Upper lobe of right lung (tissue), 1 donor: ENCODE measurements around the gene NMNAT3. TPM values are rescaled to one million over a fixed set of nuclear protein-coding genes. Genes with fewer than 3 reads are reported as not detected.

Experiments
- ATAC-seq: fragments of 200-7000 bp; cut with Tn5 transposase; one replicate; pipeline ENCODE4 v1.9.1; 2020; ENCODE audit warnings: mild to moderate bottlenecking, moderate library complexity
- DNase-seq: peaks from one replicate; pipeline ENCODE4 v3.0.0-alpha.2; 2020
- H3K27ac ChIP-seq: fragments of 200-600 bp; one replicate; pipeline ENCODE4 v1.8.0; 2022
- H3K27me3 ChIP-seq: fragments of 200-600 bp; one replicate; pipeline ENCODE4 v1.8.0; 2022; ENCODE audit warnings: mild to moderate bottlenecking
- H3K36me3 ChIP-seq: fragments of 200-600 bp; one replicate; pipeline ENCODE4 v1.8.0; 2022
- H3K4me1 ChIP-seq: fragments of 200-600 bp; one replicate; pipeline ENCODE4 v1.8.0; 2022
- H3K4me3 ChIP-seq: fragments of 200-600 bp; one replicate; pipeline ENCODE4 v1.8.0; 2022; ENCODE audit warnings: mild to moderate bottlenecking
- H3K9me3 ChIP-seq: fragments of 200-600 bp; one replicate; pipeline ENCODE4 v1.8.0; 2022
- intact Hi-C: fragments of 100-400 bp; cut with DNase I; formaldehyde crosslinking; loops from one replicate; pipeline ENCODE4 v1.11.0; 2022
- total RNA-seq: library from RNA; stranded (reverse); fragmentation: NEBNext Ultra II Directional; extraction: Animal tissue kit (Norgen Biotek cat#: 25700); gene quantifications from one replicate; pipeline ENCODE4 v1.2.1, GENCODE V29; 2021
- TF ChIP-seq, protein P1 (sequence below): fragments of 200-600 bp; IDR thresholded peaks from one replicate; pipeline ENCODE4 v1.8.0; 2022; ENCODE audit warnings: antibody characterized with exemption
- donor health status: DM: no; HTN: yes; CAD: no; lungs with severe emphysema.

Gene NMNAT3
- total RNA-seq, 1 donor from 2014 or later: 4.6 TPM

GRCh38 chr3:139675327-139675726, 2.4 kb downstream of the NMNAT3 start:
- TF ChIP-seq, protein P1, sequence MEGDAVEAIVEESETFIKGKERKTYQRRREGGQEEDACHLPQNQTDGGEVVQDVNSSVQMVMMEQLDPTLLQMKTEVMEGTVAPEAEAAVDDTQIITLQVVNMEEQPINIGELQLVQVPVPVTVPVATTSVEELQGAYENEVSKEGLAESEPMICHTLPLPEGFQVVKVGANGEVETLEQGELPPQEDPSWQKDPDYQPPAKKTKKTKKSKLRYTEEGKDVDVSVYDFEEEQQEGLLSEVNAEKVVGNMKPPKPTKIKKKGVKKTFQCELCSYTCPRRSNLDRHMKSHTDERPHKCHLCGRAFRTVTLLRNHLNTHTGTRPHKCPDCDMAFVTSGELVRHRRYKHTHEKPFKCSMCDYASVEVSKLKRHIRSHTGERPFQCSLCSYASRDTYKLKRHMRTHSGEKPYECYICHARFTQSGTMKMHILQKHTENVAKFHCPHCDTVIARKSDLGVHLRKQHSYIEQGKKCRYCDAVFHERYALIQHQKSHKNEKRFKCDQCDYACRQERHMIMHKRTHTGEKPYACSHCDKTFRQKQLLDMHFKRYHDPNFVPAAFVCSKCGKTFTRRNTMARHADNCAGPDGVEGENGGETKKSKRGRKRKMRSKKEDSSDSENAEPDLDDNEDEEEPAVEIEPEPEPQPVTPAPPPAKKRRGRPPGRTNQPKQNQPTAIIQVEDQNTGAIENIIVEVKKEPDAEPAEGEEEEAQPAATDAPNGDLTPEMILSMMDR: no peak
- ATAC-seq: no peak
- DNase-seq: no peak
- no peak overlapping the region for H3K27ac ChIP-seq
- intact Hi-C loops: no loop called here
- no peak overlapping the region for H3K4me3 ChIP-seq
- H3K27me3 ChIP-seq: no peaks in the 10 kb centered on the region
- peaks cover 10% of the 10 kb centered on the region for H3K4me1 ChIP-seq
- H3K9me3 ChIP-seq: no peaks in the 10 kb centered on the region
- no peaks in the 10 kb centered on the region for H3K36me3 ChIP-seq

- Histone ChIP-seq H3K27ac (no peak overlapping the region), H3K9me3 (no peaks in the 10 kb centered on the region), H3K4me1 (peaks cover 10% of the 10 kb centered on the region), H3K27me3 (no peaks in the 10 kb centered on the region), H3K36me3 (no peaks in the 10 kb centered on the region), H3K4me3 (no peak overlapping the region)
- intact Hi-C loops: no loop called here
- TF ChIP-seq, protein P1: no peak
- no peak for ATAC-seq
- DNase-seq: no peak
These were observed 3.1 kb downstream of the NMNAT3 start for GRCh38 chr3:139674571-139675260.

GRCh38 chr3:139672884-139673283, 4.9 kb downstream of the NMNAT3 start:
- H3K27ac ChIP-seq: no peak overlapping the region
- DNase-seq (no peak), ATAC-seq (no peak)
- H3K36me3 ChIP-seq: no peaks in the 10 kb centered on the region
- TF ChIP-seq, protein P1: no peak
- H3K27me3 ChIP-seq: no peaks in the 10 kb centered on the region
- no peaks in the 10 kb centered on the region for H3K9me3 ChIP-seq
- H3K4me1 ChIP-seq: peaks cover 10% of the 10 kb centered on the region
- H3K4me3 ChIP-seq: no peak overlapping the region
- intact Hi-C loops: no loop called here

- TF ChIP-seq, protein P1: no peak
- intact Hi-C loops: no loop called here
These were observed 5.7 kb downstream of the NMNAT3 start for GRCh38 chr3:139671863-139672646.

GRCh38 chr3:139671107-139671506, 6.7 kb downstream of the NMNAT3 start:
- no peak for ATAC-seq
- TF ChIP-seq, protein P1: no peak
- no peaks in the 10 kb centered on the region for H3K36me3 ChIP-seq
- no peak overlapping the region for H3K27ac ChIP-seq
- intact Hi-C loops: no loop called here
- H3K27me3 ChIP-seq: no peaks in the 10 kb centered on the region
- H3K9me3 ChIP-seq: no peaks in the 10 kb centered on the region
- no peak overlapping the region for H3K4me3 ChIP-seq
- no peak for DNase-seq
- H3K4me1 ChIP-seq: no peaks in the 10 kb centered on the region

More at GRCh38 chr3:139671863-139672646, 5.7 kb downstream of the NMNAT3 start:
- H3K27me3 ChIP-seq: no peaks in the 10 kb centered on the region
- no peaks in the 10 kb centered on the region for H3K36me3 ChIP-seq
- H3K4me1 ChIP-seq: peaks cover 7% of the 10 kb centered on the region
- H3K9me3 ChIP-seq: no peaks in the 10 kb centered on the region
- H3K4me3 ChIP-seq: no peak overlapping the region
- DNase-seq (no peak), ATAC-seq (no peak)
- no peak overlapping the region for H3K27ac ChIP-seq
